Mesendoderm (in vitro differentiated cells): Measurements from ENCODE around the gene PIAS4.

Source experiments
- DNase-seq: peaks from one replicate; pipeline ENCODE4 v3.0.0; 2013
- H2AK5ac ChIP-seq: 2 replicates; pipeline ENCODE4 v1.6.1; 2013; ENCODE audit warnings: low read length, inconsistent platforms
- H2BK120ac ChIP-seq: 2 replicates; pipeline ENCODE4 v1.6.1; 2013; ENCODE audit warnings: low read depth, mild to moderate bottlenecking, low read length, moderate library complexity, mixed read lengths
- H2BK15ac ChIP-seq: replicated peaks from 2 replicates; pipeline ENCODE4 v1.6.1; 2013; ENCODE audit warnings: low read depth, mild to moderate bottlenecking, moderate library complexity
- H2BK5ac ChIP-seq: 2 replicates; pipeline ENCODE4 v1.6.1; 2013; ENCODE audit warnings: low read length, inconsistent platforms
- H3K18ac ChIP-seq: 2 replicates; pipeline ENCODE4 v1.6.1; 2013; ENCODE audit warnings: mild to moderate bottlenecking, low read length, mixed read lengths
- H3K23ac ChIP-seq: one replicate; pipeline ENCODE4 v1.6.1; 2013; ENCODE audit warnings: low read length
- H3K27ac ChIP-seq: 2 replicates; pipeline ENCODE4 v1.5.1; 2013; ENCODE audit warnings: low read depth, mild to moderate bottlenecking, inconsistent platforms, low read length, moderate library complexity
- H3K27me3 ChIP-seq: 2 replicates; pipeline ENCODE4 v1.6.1; 2013; ENCODE audit warnings: low read length, control low read depth, mild to moderate bottlenecking, inconsistent platforms; ENCODE audit not compliant: insufficient read depth, poor library complexity
- H3K36me3 ChIP-seq: 2 replicates; pipeline ENCODE4 v1.6.1; 2013; ENCODE audit warnings: low read length, inconsistent platforms; ENCODE audit not compliant: control insufficient read depth, insufficient read depth
- H3K4ac ChIP-seq: one replicate; pipeline ENCODE4 v1.6.1; 2013; ENCODE audit warnings: low read depth, mild to moderate bottlenecking, low read length, moderate library complexity
- H3K4me1 ChIP-seq: 2 replicates; pipeline ENCODE4 v1.6.1; 2013; ENCODE audit warnings: low read depth, low read length, inconsistent platforms; ENCODE audit not compliant: control insufficient read depth
- H3K4me2 ChIP-seq: 2 replicates; pipeline ENCODE4 v1.6.1; 2013; ENCODE audit warnings: low read length
- H3K4me3 ChIP-seq: 2 replicates; pipeline ENCODE4 v1.5.1; 2013; ENCODE audit warnings: mild to moderate bottlenecking, low read length
- H3K56ac ChIP-seq: one replicate; pipeline ENCODE4 v1.6.1; 2013; ENCODE audit warnings: low read length
- H3K79me1 ChIP-seq: 2 replicates; pipeline ENCODE4 v1.6.1; 2013; ENCODE audit warnings: low read length, inconsistent platforms
- H3K79me2 ChIP-seq: 2 replicates; pipeline ENCODE4 v1.6.1; 2013; ENCODE audit warnings: mild to moderate bottlenecking, low read length; ENCODE audit not compliant: control insufficient read depth, insufficient read depth
- H3K9ac ChIP-seq: 2 replicates; pipeline ENCODE4 v1.6.1; 2013; ENCODE audit warnings: low read length, inconsistent platforms
- H4K5ac ChIP-seq: one replicate; pipeline ENCODE4 v1.6.1; 2013; ENCODE audit warnings: low read length
- H4K8ac ChIP-seq: one replicate; pipeline ENCODE4 v1.6.1; 2013; ENCODE audit warnings: low read depth, mild to moderate bottlenecking, control low read depth, low read length, moderate library complexity
- WGBS: extraction: QIAGEN DNeasy Blood & Tissue Kit; methylation state at CpG from one replicate; pipeline ENCODE4 v1.1.7; 2013; ENCODE audit warnings: low lambda C conversion rate, missing lambda C conversion rate; ENCODE audit not compliant: insufficient coverage; ENCODE audit errors: extremely low coverage; 5-methylcytosine and 5-hydroxymethylcytosine counted together
- small RNA-seq: library from polyadenylated mRNA; stranded (forward); fragments of <200 nt; extraction: miRNeasy Mini kit (QIAGEN cat#:217004); gene quantifications from one replicate; pipeline ENCODE3, GENCODE V24; 2013; ENCODE audit not compliant: insufficient read depth

Gene PIAS4

DNA sequence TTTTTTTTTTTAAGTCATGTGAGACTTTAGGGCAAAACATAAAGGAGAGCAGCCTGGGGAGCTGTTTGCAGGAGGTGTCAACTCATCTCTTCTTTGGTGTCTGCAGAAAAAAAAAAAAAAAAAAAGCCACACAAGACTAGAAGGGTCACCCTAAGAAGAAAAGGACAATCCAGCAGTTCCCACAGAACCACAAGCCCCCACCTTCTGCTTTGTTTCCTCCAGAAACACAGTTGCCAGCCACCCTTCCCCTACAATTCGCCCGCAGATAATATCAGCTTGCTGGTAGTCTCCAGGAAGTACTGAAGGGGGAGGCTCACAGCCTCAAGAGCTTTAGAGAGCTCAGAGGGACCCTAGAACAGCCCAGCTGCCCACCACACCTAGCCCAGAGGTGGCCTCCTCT, 81.4 kb downstream of the PIAS4 start:
- WGBS, result no CpG with 5 or more reads among the region's 2 CpGs
- no peak overlapping the region for H2BK5ac ChIP-seq
- no peak overlapping the region for H2AK5ac ChIP-seq
- H3K4ac ChIP-seq, result no peak overlapping the region
- no peak overlapping the region for H3K56ac ChIP-seq
- no peak overlapping the region for H3K27ac ChIP-seq
- no peak overlapping the region for H3K23ac ChIP-seq
- H3K79me2 ChIP-seq, result no peaks in the 10 kb centered on the region
- no peak overlapping the region for H2BK120ac ChIP-seq
- H3K4me2 ChIP-seq, result no peak overlapping the region
- H3K36me3 ChIP-seq, result peaks cover 3% of the 10 kb centered on the region
- H3K9ac ChIP-seq, result no peak overlapping the region
- H4K8ac ChIP-seq, result no peak overlapping the region
- H2BK15ac ChIP-seq, result no peak overlapping the region
- H4K5ac ChIP-seq, result no peak overlapping the region
- no peak overlapping the region for H3K4me3 ChIP-seq
- H3K27me3 ChIP-seq, result no peaks in the 10 kb centered on the region
- H3K79me1 ChIP-seq, result no peaks in the 10 kb centered on the region
- H3K4me1 ChIP-seq, result no peaks in the 10 kb centered on the region
- no peak overlapping the region for H3K18ac ChIP-seq
- DNase-seq, result no peak

Small RNAs within 50 kb of the gene (small RNA-seq; reads per million reads assigned to genes)
- gene SNORD37, result 70.0 reads per million, percentile 95 among the genes with 10 or more reads in this experiment
